Neural cell (in vitro differentiated cells): ENCODE measurements around the gene OAS3.

Experiments
- CTCF ChIP-seq: fragments of 450-650 bp; IDR thresholded peaks from 2 replicates; pipeline ENCODE4 v1.5.1; 2014; ENCODE audit warnings: antibody characterized with exemption, mild to moderate bottlenecking, moderate library complexity; ENCODE audit not compliant: poor library complexity, severe bottlenecking
- EP300 ChIP-seq: fragments of 450-650 bp; conservative IDR thresholded peaks from 2 replicates; pipeline ENCODE4 v1.6.1; 2014; ENCODE audit warnings: antibody characterized with exemption, mild to moderate bottlenecking, moderate library complexity; ENCODE audit not compliant: poor library complexity, severe bottlenecking
- MXI1 ChIP-seq: fragments of 450-650 bp; conservative IDR thresholded peaks from 2 replicates; pipeline ENCODE4 v1.6.1; 2014; ENCODE audit warnings: antibody characterized with exemption, mild to moderate bottlenecking; ENCODE audit not compliant: poor library complexity, severe bottlenecking
- POLR2AphosphoS5 ChIP-seq: IDR thresholded peaks from 2 replicates; pipeline ENCODE4 v1.6.1; 2012

- TF ChIP-seq CTCF: no peak
- TF ChIP-seq EP300: no peak
- TF ChIP-seq MXI1: no peak
- TF ChIP-seq POLR2AphosphoS5: no peak
Observed at GRCh38 chr12:112919121-112919520, 19.2 kb upstream of the OAS3 start.
